ENCODE measurements around the gene INA.

INA gene

GRCh38 chr10:103310197-103310596, 33.3 kb downstream of the INA start:
- DNase-seq (ENCODE audit: low read depth) = no peak
- no peak for TF ChIP-seq CTCF (IDR thresholded peaks at IDR 0.05; ENCODE audit: low read depth, low read length)
- TF ChIP-seq MYC (IDR thresholded peaks at IDR 0.05; ENCODE audit: low read depth, low read length) = no peak
- TF ChIP-seq MAX (IDR thresholded peaks at IDR 0.05; ENCODE audit: low read depth, low read length) = no peak
- no peak for TF ChIP-seq POLR2A (IDR thresholded peaks at IDR 0.05; ENCODE audit: extremely low read depth, insufficient read length)
- H3K4me3 ChIP-seq (ENCODE audit: low read depth, low read length) = no peak overlapping the region

- no peak overlapping the region for H3K4me3 ChIP-seq (ENCODE audit: low read depth, low read length)
- DNase-seq (ENCODE audit: low read depth) = no peak
- no peak for TF ChIP-seq POLR2A (IDR thresholded peaks at IDR 0.05; ENCODE audit: extremely low read depth, insufficient read length)
- TF ChIP-seq CTCF (IDR thresholded peaks at IDR 0.05; ENCODE audit: low read depth, low read length) = no peak
- TF ChIP-seq MYC (IDR thresholded peaks at IDR 0.05; ENCODE audit: low read depth, low read length) = no peak
- no peak for TF ChIP-seq MAX (IDR thresholded peaks at IDR 0.05; ENCODE audit: low read depth, low read length)
These were observed 39.1 kb downstream of the INA start for GRCh38 chr10:103316087-103316486.

- no peak overlapping the region for H3K4me3 ChIP-seq (ENCODE audit: low read depth, low read length)
- DNase-seq (ENCODE audit: low read depth) = no peak
- TF ChIP-seq CTCF (IDR thresholded peaks at IDR 0.05; ENCODE audit: low read depth, low read length) = no peak
These were observed 51.0 kb downstream of the INA start for GRCh38 chr10:103327906-103328305.

- no peak overlapping the region for H3K4me3 ChIP-seq (ENCODE audit: low read depth, low read length)
- TF ChIP-seq POLR2A (IDR thresholded peaks at IDR 0.05; ENCODE audit: extremely low read depth, insufficient read length) = no peak
- TF ChIP-seq CTCF (IDR thresholded peaks at IDR 0.05; ENCODE audit: low read depth, low read length) = peak; percentile 33
- DNase-seq (ENCODE audit: low read depth) = peak; percentile 34
These were observed 57.1 kb downstream of the INA start for GRCh38 chr10:103333934-103334520.

GRCh38 chr10:103334567-103334966, 57.6 kb downstream of the INA start:
- TF ChIP-seq MYC (IDR thresholded peaks at IDR 0.05; ENCODE audit: low read depth, low read length) (no peak), CTCF (IDR thresholded peaks at IDR 0.05; ENCODE audit: low read depth, low read length) (no peak), POLR2A (IDR thresholded peaks at IDR 0.05; ENCODE audit: extremely low read depth, insufficient read length) (no peak), MAX (IDR thresholded peaks at IDR 0.05; ENCODE audit: low read depth, low read length) (no peak)
- H3K4me3 ChIP-seq (ENCODE audit: low read depth, low read length) = no peak overlapping the region
- no peak for DNase-seq (ENCODE audit: low read depth)

GRCh38 chr10:103336370-103336769, 59.4 kb downstream of the INA start:
- H3K4me3 ChIP-seq (ENCODE audit: low read depth, low read length) = no peak overlapping the region
- TF ChIP-seq MAX (IDR thresholded peaks at IDR 0.05; ENCODE audit: low read depth, low read length) (no peak), MYC (IDR thresholded peaks at IDR 0.05; ENCODE audit: low read depth, low read length) (no peak)
- no peak for DNase-seq (ENCODE audit: low read depth)
